Activated naive CD4-positive, alpha-beta T cell treated with anti-CD3 and anti-CD28 coated beads, Interleukin-2, amount 50 U/mL, for 72 hours (primary cell): Measurements from ENCODE around the gene TMEM171. TPM values are rescaled to one million over a fixed set of nuclear protein-coding genes. Genes with fewer than 3 reads are reported as not detected.
A peak's percentile ranks its signal among the peaks of the same experiment; 100 is the strongest.

Source experiments
- ATAC-seq, 2 donors: fragments of 150-1000 bp; cut with Tn5 transposase; 2 replicates each; pipeline ENCODE4 v1.10.0; 2021; ENCODE audit warnings: mild to moderate bottlenecking in 2 of 2, moderate library complexity in 2 of 2
- DNase-seq, 2 donors: peaks; one replicate each; pipeline ENCODE4 v3.0.0; 2021 to 2022; ENCODE audit warnings: low spot score in 2 of 2
- H3K27ac Mint-ChIP-seq, 2 donors: one replicate each; pipeline ENCODE4 v1.8.0; 2022; ENCODE audit warnings: mild to moderate bottlenecking in 2 of 2, mixed read lengths in 2 of 2
- H3K36me3 Mint-ChIP-seq, 2 donors: one replicate each; pipeline ENCODE4 v1.8.0; 2022; ENCODE audit warnings: mixed read lengths in 2 of 2
- H3K9me3 Mint-ChIP-seq, 2 donors: one replicate each; pipeline ENCODE4 v1.8.0; 2022; ENCODE audit warnings: mixed read lengths in 2 of 2
- total RNA-seq, 2 donors: library from RNA; stranded (reverse); gene quantifications; one replicate each; pipeline ENCODE4 v1.2.3, GENCODE V29; 2022

TMEM171 gene
- total RNA-seq, 2 donors from 2014 or later = not detected

GRCh38 chr5:73115399-73116051 lies 4.8 kb upstream of the TMEM171 start:
- no peak overlapping the region for H3K27ac Mint-ChIP-seq
- no peak for ATAC-seq
- H3K36me3 Mint-ChIP-seq = peaks cover 0 to 16% of the 10 kb centered on the region in 2 donors

GRCh38 chr5:73116506-73116905 lies 3.9 kb upstream of the TMEM171 start:
- Mint-ChIP-seq H3K36me3 (peaks cover 0 to 16% of the 10 kb centered on the region in 2 donors), H3K9me3 (peaks cover 0 to 4% of the 10 kb centered on the region in 2 donors), H3K27ac (no peak overlapping the region)
- no peak for ATAC-seq
- no peak for DNase-seq

More at GRCh38 chr5:73115399-73116051, 4.8 kb upstream of the TMEM171 start:
- no peak for DNase-seq
- H3K9me3 Mint-ChIP-seq = peaks cover 0 to 4% of the 10 kb centered on the region in 2 donors

- H3K36me3 Mint-ChIP-seq = peaks cover 0 to 16% of the 10 kb centered on the region in 2 donors
- H3K27ac Mint-ChIP-seq = no peak overlapping the region
- DNase-seq (no peak), ATAC-seq (no peak)
- peaks cover 0 to 4% of the 10 kb centered on the region in 2 donors for H3K9me3 Mint-ChIP-seq
These were observed 3.2 kb upstream of the TMEM171 start for GRCh38 chr5:73117088-73117740.

DNA sequence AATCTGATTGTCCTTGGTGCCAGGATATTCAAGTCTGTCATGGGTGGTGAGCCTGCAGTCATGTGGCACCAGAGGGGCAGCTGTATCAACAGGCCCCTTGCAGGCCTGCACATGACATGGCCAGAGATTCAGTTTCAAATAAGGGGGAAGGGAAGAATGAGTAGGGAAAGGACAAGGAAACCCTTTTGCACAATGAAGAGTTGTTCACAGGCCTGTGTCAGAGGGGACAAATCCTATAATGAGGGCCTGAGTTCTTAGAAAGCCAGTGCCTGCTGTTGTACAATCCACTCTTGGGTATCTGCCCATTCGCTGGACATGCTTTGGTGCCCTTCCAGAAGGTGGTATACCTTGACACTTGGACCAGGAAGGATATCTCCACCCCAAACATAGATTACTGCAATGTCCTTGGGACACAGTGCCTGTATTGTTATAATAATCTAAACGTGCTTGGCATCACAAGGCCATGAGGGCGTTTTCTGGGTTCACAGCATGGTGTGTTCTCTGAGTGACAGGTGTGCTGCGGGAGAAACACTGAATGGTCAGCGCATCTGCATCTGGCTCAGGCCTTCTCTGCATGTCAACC lies 1.9 kb upstream of the TMEM171 start:
- Mint-ChIP-seq H3K36me3 (peaks cover 0 to 10% of the 10 kb centered on the region in 2 donors), H3K9me3 (no peaks in the 10 kb centered on the region), H3K27ac (no peak overlapping the region)
- no peak for ATAC-seq
- DNase-seq = no peak

GRCh38 chr5:73119451-73120157 lies 771 bp upstream of the TMEM171 start:
- Mint-ChIP-seq H3K9me3 (no peaks in the 10 kb centered on the region), H3K27ac (no peak overlapping the region), H3K36me3 (peaks cover 0 to 10% of the 10 kb centered on the region in 2 donors)
- no peak for DNase-seq
- ATAC-seq = peak in 1 of 2 donors; percentile 90

DNA sequence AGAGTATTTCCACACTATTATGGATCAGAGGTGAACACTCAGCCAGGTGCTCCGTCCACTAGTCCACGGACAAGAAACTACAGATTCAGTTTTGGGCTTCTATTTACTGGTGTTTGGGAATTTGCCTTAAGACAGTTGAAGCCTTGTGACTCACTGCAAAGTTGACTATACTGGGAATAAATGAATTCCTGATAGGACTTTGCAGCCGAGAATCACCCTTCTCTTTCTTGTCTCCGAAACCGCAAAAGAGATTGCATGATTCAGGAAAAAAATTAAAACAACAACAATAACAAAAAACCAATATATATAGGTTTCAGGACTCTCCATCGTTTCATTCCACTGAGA lies 716 bp downstream of the TMEM171 start:
- ATAC-seq = no peak
- no peak for DNase-seq

GRCh38 chr5:73122875-73123810 lies 2.8 kb downstream of the TMEM171 start:
- ATAC-seq (peak in 1 of 2 donors; percentile 80), DNase-seq (no peak)
- no peak overlapping the region for H3K27ac Mint-ChIP-seq
- H3K36me3 Mint-ChIP-seq = no peaks in the 10 kb centered on the region
- H3K9me3 Mint-ChIP-seq = no peaks in the 10 kb centered on the region

More for the DNA sequence above, 716 bp downstream of the TMEM171 start:
- Mint-ChIP-seq H3K27ac (no peak overlapping the region), H3K36me3 (peaks cover 0 to 10% of the 10 kb centered on the region in 2 donors), H3K9me3 (no peaks in the 10 kb centered on the region)

GRCh38 chr5:73125289-73125688 lies 4.9 kb downstream of the TMEM171 start:
- H3K27ac Mint-ChIP-seq = no peak overlapping the region

GRCh38 chr5:73126381-73126780 lies 6.0 kb downstream of the TMEM171 start:
- no peak overlapping the region for H3K27ac Mint-ChIP-seq

More at GRCh38 chr5:73125289-73125688, 4.9 kb downstream of the TMEM171 start:
- no peaks in the 10 kb centered on the region for H3K9me3 Mint-ChIP-seq
- H3K36me3 Mint-ChIP-seq = no peaks in the 10 kb centered on the region
- ATAC-seq = no peak
- no peak for DNase-seq

DNA sequence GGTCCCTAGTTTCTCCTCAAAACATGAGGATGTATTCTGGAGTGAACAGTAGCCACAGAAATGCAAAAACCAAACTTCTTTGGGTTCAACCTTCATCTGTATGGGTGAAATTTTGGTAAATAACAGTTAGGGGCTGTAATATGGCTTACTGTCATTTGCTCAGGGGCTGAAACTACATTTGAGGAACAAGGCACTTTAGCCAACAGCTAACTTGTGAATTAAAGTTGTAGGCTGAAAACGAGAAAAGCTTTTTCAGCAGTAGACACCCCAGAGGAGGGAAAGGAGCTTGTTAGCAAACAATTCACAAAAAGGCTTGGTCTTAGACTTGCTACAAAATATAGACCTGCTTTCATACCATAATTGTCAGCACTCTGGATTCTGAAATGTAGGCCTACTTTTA lies 6.6 kb downstream of the TMEM171 start:
- ATAC-seq (no peak), DNase-seq (no peak)
- H3K9me3 Mint-ChIP-seq = no peaks in the 10 kb centered on the region
- no peaks in the 10 kb centered on the region for H3K36me3 Mint-ChIP-seq
- no peak overlapping the region for H3K27ac Mint-ChIP-seq

More at GRCh38 chr5:73126381-73126780, 6.0 kb downstream of the TMEM171 start:
- DNase-seq = no peak
- no peak for ATAC-seq
- no peaks in the 10 kb centered on the region for H3K36me3 Mint-ChIP-seq
- no peaks in the 10 kb centered on the region for H3K9me3 Mint-ChIP-seq

DNA sequence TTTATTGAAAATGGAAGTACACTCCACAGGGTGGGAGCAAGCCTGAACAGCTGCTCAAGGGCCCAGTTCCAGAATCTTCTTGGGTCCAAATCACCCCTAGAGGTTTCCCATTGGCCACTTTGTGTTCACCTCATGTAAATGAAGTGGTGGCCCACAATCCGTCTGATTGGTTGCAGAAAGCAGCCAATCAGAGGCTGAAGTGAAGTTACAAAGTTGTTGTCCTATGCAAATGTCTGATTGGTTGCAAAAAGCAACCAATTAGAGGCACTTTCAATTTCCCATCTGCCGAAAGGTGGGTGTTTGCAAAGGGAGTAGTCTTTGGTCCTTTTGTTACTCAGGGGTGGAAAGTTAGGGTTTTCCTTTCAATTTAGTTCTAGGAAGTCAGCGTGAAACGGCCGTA lies 8.8 kb downstream of the TMEM171 start:
- DNase-seq = no peak
- no peak overlapping the region for H3K27ac Mint-ChIP-seq
- no peaks in the 10 kb centered on the region for H3K9me3 Mint-ChIP-seq
- ATAC-seq = no peak
- H3K36me3 Mint-ChIP-seq = no peaks in the 10 kb centered on the region

DNA sequence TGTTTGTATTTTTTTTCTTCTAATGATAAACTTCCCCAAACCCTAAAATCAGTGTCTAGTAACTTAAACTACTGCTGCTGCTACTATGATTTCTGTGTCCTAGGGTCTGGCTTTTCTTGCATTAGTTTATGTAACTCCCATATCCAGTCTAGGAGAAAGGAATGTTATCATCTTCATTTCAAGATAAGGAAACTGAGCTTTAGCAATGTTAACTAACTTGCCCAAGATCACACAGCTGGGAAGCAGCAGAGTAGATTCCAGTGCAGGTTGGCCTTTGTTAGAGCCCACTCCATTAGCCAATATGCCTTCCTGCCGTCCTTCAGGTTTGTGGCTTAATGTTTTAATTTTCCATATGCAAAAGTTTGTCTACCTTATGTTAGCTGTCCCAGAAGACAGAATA lies 10.4 kb downstream of the TMEM171 start:
- no peak overlapping the region for H3K27ac Mint-ChIP-seq
- DNase-seq = no peak
- H3K36me3 Mint-ChIP-seq = no peaks in the 10 kb centered on the region
- no peaks in the 10 kb centered on the region for H3K9me3 Mint-ChIP-seq
- no peak for ATAC-seq

GRCh38 chr5:73131711-73132425 lies 11.5 kb downstream of the TMEM171 start:
- Mint-ChIP-seq H3K27ac (no peak overlapping the region), H3K36me3 (no peaks in the 10 kb centered on the region)

GRCh38 chr5:73132759-73133158 lies 12.4 kb downstream of the TMEM171 start:
- DNase-seq (no peak), ATAC-seq (no peak)
- Mint-ChIP-seq H3K27ac (no peak overlapping the region), H3K9me3 (no peaks in the 10 kb centered on the region), H3K36me3 (no peaks in the 10 kb centered on the region)

More at GRCh38 chr5:73131711-73132425, 11.5 kb downstream of the TMEM171 start:
- DNase-seq (no peak), ATAC-seq (no peak)
- no peaks in the 10 kb centered on the region for H3K9me3 Mint-ChIP-seq

- ATAC-seq (no peak), DNase-seq (no peak)
- Mint-ChIP-seq H3K27ac (no peak overlapping the region), H3K36me3 (no peaks in the 10 kb centered on the region), H3K9me3 (no peaks in the 10 kb centered on the region)
These were observed 14.6 kb downstream of the TMEM171 start for GRCh38 chr5:73135021-73135420.
